Stimulated activated CD8-positive, alpha-beta memory T cell treated with anti-CD3 and anti-CD28 coated beads, Interleukin-4, amount 100 ng/mL, for 48 hours (primary cell): ENCODE results near the gene CCDC179.

Experiments used
- DNase-seq: peaks from one replicate; pipeline ENCODE4 v3.0.0-alpha.2; 2020

The CCDC179 gene

GRCh38 chr11:22860241-22860640 lies at the start of gene CCDC179:
Gene CCDC179 (minus strand): TSS chr11:22860474. CDS start chr11:22860421, 53 bp downstream.
- DNase-seq = no peak

GRCh38 chr11:22903782-22904181 lies 43.5 kb upstream of the CCDC179 start:
- DNase-seq = no peak

- no peak for DNase-seq
Observed at GRCh38 chr11:22901603-22902002, 41.3 kb upstream of the CCDC179 start.

- DNase-seq = no peak
Observed at GRCh38 chr11:22900764-22901486, 40.7 kb upstream of the CCDC179 start.

GRCh38 chr11:22898036-22898435 lies 37.8 kb upstream of the CCDC179 start:
- DNase-seq = no peak

- DNase-seq = no peak
Observed at GRCh38 chr11:22890227-22890626, 30.0 kb upstream of the CCDC179 start.

GRCh38 chr11:22884217-22884616 lies 23.9 kb upstream of the CCDC179 start:
- no peak for DNase-seq

- no peak for DNase-seq
Observed at GRCh38 chr11:22879630-22880029, 19.4 kb upstream of the CCDC179 start.

GRCh38 chr11:22878604-22879003 lies 18.3 kb upstream of the CCDC179 start:
- DNase-seq = no peak

- no peak for DNase-seq
Observed at GRCh38 chr11:22878039-22878438, 17.8 kb upstream of the CCDC179 start.

- DNase-seq = peak; percentile 73
Observed at GRCh38 chr11:22875869-22876473, 15.7 kb upstream of the CCDC179 start.

- DNase-seq = no peak
Observed at GRCh38 chr11:22869325-22869724, 9.1 kb upstream of the CCDC179 start.

- DNase-seq = no peak
Observed at GRCh38 chr11:22859756-22860155, 518 bp downstream of the CCDC179 start.

- no peak for DNase-seq
Observed at GRCh38 chr11:22851477-22851876, 8.8 kb downstream of the CCDC179 start.

GRCh38 chr11:22846726-22847125 lies 13.5 kb downstream of the CCDC179 start:
- DNase-seq = no peak

- DNase-seq = no peak
Observed at GRCh38 chr11:22832315-22833015, 27.8 kb downstream of the CCDC179 start.

GRCh38 chr11:22830082-22830414 lies 30.2 kb downstream of the CCDC179 start:
- no peak for DNase-seq

GRCh38 chr11:22829231-22830081 lies 30.8 kb downstream of the CCDC179 start, which contains the start of gene SVIP:
Gene SVIP (minus strand): TSS chr11:22829801. CDS start chr11:22829748, 53 bp downstream.
- peak; percentile 97 for DNase-seq

- no peak for DNase-seq
Observed at GRCh38 chr11:22828373-22828772, 31.9 kb downstream of the CCDC179 start.

- DNase-seq = no peak
Observed at GRCh38 chr11:22822203-22822602, 38.1 kb downstream of the CCDC179 start.

GRCh38 chr11:22809893-22810292 lies 50.4 kb downstream of the CCDC179 start:
- DNase-seq = no peak

- DNase-seq = no peak
Observed at GRCh38 chr11:22808571-22809197, 51.6 kb downstream of the CCDC179 start.
